Common myeloid progenitor, CD34-positive (primary cell): ENCODE measurements around the gene NSMCE3. TPM values are rescaled to one million over a fixed set of nuclear protein-coding genes. Genes with fewer than 3 reads are reported as not detected.

Experiments used
- CTCF ChIA-PET: fragments of 350-600 bp; sonication (Branson Sonifier 250); formaldehyde crosslinking; loops from one replicate; lab custom pipeline; 2021; ENCODE audit warnings: antibody characterized with exemption; lab: Charles Lee
- POLR2A ChIA-PET: fragments of 350-600 bp; sonication (Branson Sonifier 250); formaldehyde crosslinking; loops from one replicate; lab custom pipeline; 2021; ENCODE audit warnings: antibody characterized with exemption; lab: Charles Lee
- DNase-seq, 3 donors: peaks; one replicate each; pipeline versions ENCODE4 v3.0.0 to v3.0.0-alpha.2; 2013
- H3K27ac ChIP-seq, 2 experiments: 1 replicate in 1 of 2; 2 replicates in 1 of 2; pipeline ENCODE4 v1.7.0; 2013; ENCODE audit warnings: inconsistent platforms in 2 of 2, low read length in 2 of 2, mild to moderate bottlenecking in 2 of 2, low read depth in 1 of 2, moderate library complexity in 1 of 2; ENCODE audit not compliant: severe bottlenecking in 2 of 2, insufficient read depth in 1 of 2, poor library complexity in 1 of 2
- H3K27me3 ChIP-seq, 5 experiments: replicated peaks in 2 of 5; 1 replicate in 3 of 5; 2 replicates in 2 of 5; pipeline versions ENCODE4 v1.6.1 to v1.7.0; 2013; ENCODE audit warnings: low read length in 4 of 5, mild to moderate bottlenecking in 2 of 5, moderate library complexity in 2 of 5, inconsistent platforms in 1 of 5; ENCODE audit not compliant: insufficient read depth in 5 of 5, control insufficient read depth in 4 of 5
- H3K36me3 ChIP-seq, 4 experiments: 1 replicate in 2 of 4; 2 replicates in 2 of 4; pipeline versions ENCODE4 v1.6.1 to v1.7.0; 2013; ENCODE audit warnings: low read length in 3 of 4, control low read depth in 1 of 4, mild to moderate bottlenecking in 1 of 4; ENCODE audit not compliant: control insufficient read depth in 4 of 4, insufficient read depth in 4 of 4
- H3K4me1 ChIP-seq, 4 experiments: 1 replicate in 3 of 4; 2 replicates in 1 of 4; pipeline versions ENCODE4 v1.6.1 to v1.7.1; 2013; ENCODE audit warnings: low read length in 3 of 4, mild to moderate bottlenecking in 3 of 4, control low read depth in 1 of 4, inconsistent platforms in 1 of 4, moderate library complexity in 1 of 4; ENCODE audit not compliant: control insufficient read depth in 4 of 4, insufficient read depth in 4 of 4; ENCODE audit errors: control extremely low read depth in 1 of 4
- H3K4me3 ChIP-seq, 7 experiments: 1 replicate in 4 of 7; 2 replicates in 3 of 7; pipeline versions ENCODE4 v1.5.1 to v1.7.0; 2013; ENCODE audit warnings: mild to moderate bottlenecking in 7 of 7, low read length in 6 of 7, moderate library complexity in 6 of 7, inconsistent platforms in 2 of 7, low read depth in 2 of 7, control low read depth in 1 of 7; ENCODE audit not compliant: insufficient read depth in 4 of 7, control insufficient read depth in 1 of 7; ENCODE audit errors: extremely low read depth in 1 of 7
- H3K9me3 ChIP-seq, 5 experiments: 1 replicate in 4 of 5; 2 replicates in 1 of 5; pipeline versions ENCODE4 v1.6.1 to v1.7.1; 2013; ENCODE audit warnings: low read length in 4 of 5, mild to moderate bottlenecking in 2 of 5, inconsistent platforms in 1 of 5, low read depth in 1 of 5, moderate library complexity in 1 of 5; ENCODE audit not compliant: control insufficient read depth in 4 of 5, insufficient read depth in 2 of 5; ENCODE audit errors: control extremely low read depth in 1 of 5
- WGBS: methylation state at CpG from one replicate; pipeline ENCODE4 v1.1.5; 2013; ENCODE audit not compliant: insufficient coverage; 5-methylcytosine and 5-hydroxymethylcytosine counted together
- polyA plus RNA-seq: library from polyadenylated mRNA; unstranded; fragments of 120-200 nt; gene quantifications from one replicate; pipeline ENCODE4 v1.2.1, GENCODE V29; 2013

The NSMCE3 gene
- polyA plus RNA-seq = 9.7 TPM

GRCh38 chr15:29269485-29270168 is at the start of gene NSMCE3:
NSMCE3 (minus strand) TSS chr15:29269822; CDS start chr15:29269705, 117 bp downstream.
- CTCF ChIA-PET = no interaction called here
- POLR2A ChIA-PET = no interaction called here
- DNase-seq = peak; percentile 89 to 95 (median 95)
- Histone ChIP-seq H3K27me3 (peaks cover 0 to 3% (median 0%) of the 10 kb centered on the region in 5 experiments), H3K27ac (peak within 1 kb of the TSS; percentile 59 to 88), H3K4me3 (peak within 1 kb of the TSS; percentile 79 to 98 (median 86)), H3K36me3 (no peaks in the 10 kb centered on the region), H3K9me3 (no peaks in the 10 kb centered on the region), H3K4me1 (peaks cover 5 to 28% (median 14%) of the 10 kb centered on the region in 4 experiments)
- WGBS = under 1% methylated on average over 64 of the region's 68 CpGs

DNA sequence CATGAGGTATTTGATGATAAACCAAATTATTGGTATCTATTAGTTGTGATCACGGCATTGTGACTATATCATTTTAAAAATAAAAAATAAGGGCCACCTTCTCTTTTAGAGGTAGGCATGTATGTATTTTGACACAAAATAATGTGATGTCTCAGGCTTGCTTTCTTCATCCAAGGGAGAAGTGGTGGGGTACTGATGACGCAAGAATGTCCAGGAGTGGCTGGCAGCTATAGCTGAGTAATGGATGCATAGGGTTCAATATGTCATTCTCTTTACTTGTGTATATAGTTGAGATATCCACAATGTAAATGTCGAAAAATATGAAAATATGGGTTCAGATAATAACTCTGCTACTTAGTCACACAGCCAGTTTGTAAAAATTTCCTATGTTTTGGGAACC is 46.8 kb upstream of the NSMCE3 start:
- H3K27me3 ChIP-seq = peaks cover 0 to 3% (median 0%) of the 10 kb centered on the region in 5 experiments
- no peak overlapping the region for H3K27ac ChIP-seq
- no peak for DNase-seq
- ChIA-PET POLR2A (no interaction called here), CTCF (no interaction called here)
- no peak overlapping the region for H3K4me3 ChIP-seq
- H3K4me1 ChIP-seq = no peaks in the 10 kb centered on the region
- peaks cover 0 to 4% (median 0%) of the 10 kb centered on the region in 5 experiments for H3K9me3 ChIP-seq
- H3K36me3 ChIP-seq = no peaks in the 10 kb centered on the region
- 100% methylated on average over 1 of the region's 3 CpGs for WGBS

DNA sequence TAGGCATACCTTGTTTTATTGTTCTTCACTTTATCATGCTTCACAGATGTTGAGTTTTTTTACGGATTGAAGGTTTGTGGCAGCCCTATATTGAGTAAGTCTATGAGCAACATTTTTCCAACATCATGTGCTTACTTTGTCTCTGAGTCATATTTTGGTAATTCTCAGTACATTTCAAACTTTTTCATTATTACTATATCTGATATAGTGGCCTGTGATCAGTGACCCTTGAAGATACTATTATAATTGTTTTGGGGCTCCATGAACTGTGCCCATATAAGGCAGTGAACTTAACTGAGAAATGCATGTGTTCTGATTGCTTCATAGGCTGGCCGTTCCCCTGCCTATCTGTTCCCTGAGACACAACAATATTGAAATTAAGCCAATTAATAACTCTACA is 42.8 kb upstream of the NSMCE3 start:
- DNase-seq = no peak
- ChIA-PET CTCF (no interaction called here), POLR2A (no interaction called here)
- Histone ChIP-seq H3K9me3 (no peaks in the 10 kb centered on the region), H3K36me3 (no peaks in the 10 kb centered on the region), H3K4me3 (no peak overlapping the region), H3K4me1 (no peaks in the 10 kb centered on the region), H3K27me3 (no peaks in the 10 kb centered on the region), H3K27ac (no peak overlapping the region)
- WGBS = no CpG with 5 or more reads among the region's 2 CpGs

- ChIA-PET POLR2A (no interaction called here), CTCF (no interaction called here)
- Histone ChIP-seq H3K4me1 (no peaks in the 10 kb centered on the region), H3K27me3 (no peaks in the 10 kb centered on the region), H3K9me3 (no peaks in the 10 kb centered on the region), H3K27ac (no peak overlapping the region), H3K36me3 (no peaks in the 10 kb centered on the region), H3K4me3 (no peak overlapping the region)
- DNase-seq = no peak
These were observed 42.1 kb upstream of the NSMCE3 start for GRCh38 chr15:29311696-29312095.

- Histone ChIP-seq H3K9me3 (no peaks in the 10 kb centered on the region), H3K4me1 (no peaks in the 10 kb centered on the region), H3K27ac (no peak overlapping the region), H3K4me3 (no peak overlapping the region), H3K27me3 (peaks cover 0 to 6% (median 0%) of the 10 kb centered on the region in 5 experiments), H3K36me3 (no peaks in the 10 kb centered on the region)
- POLR2A ChIA-PET = no interaction called here
- CTCF ChIA-PET = no interaction called here
- 76% methylated on average over 5 of the region's 5 CpGs for WGBS
- no peak for DNase-seq
These were observed 39.5 kb upstream of the NSMCE3 start for GRCh38 chr15:29309139-29309538.

DNA sequence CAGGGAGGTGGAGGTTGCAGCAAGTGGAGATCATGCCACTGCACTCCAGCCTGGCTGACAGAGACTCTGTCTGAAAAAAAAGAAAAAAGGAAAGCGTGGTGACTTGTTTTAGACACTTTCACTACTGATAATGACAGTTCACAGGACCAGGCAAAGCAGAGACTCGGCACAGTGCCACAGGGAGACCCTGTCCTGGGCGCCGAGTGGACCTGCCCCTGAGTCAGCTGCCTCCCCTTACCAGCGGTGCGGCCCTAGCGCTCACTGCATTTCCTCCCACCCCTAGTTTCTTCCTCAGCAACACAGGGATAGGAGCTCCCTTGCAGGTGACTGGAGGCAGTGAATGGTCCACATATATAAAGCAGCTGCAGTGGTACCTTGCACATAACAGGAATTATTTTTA is 38.7 kb upstream of the NSMCE3 start:
- CTCF ChIA-PET = no interaction called here
- 98% methylated on average over 6 of the region's 7 CpGs for WGBS
- H3K4me1 ChIP-seq = no peaks in the 10 kb centered on the region
- H3K4me3 ChIP-seq = no peak overlapping the region
- no peak for DNase-seq
- no peaks in the 10 kb centered on the region for H3K9me3 ChIP-seq
- no peak overlapping the region for H3K27ac ChIP-seq
- no peaks in the 10 kb centered on the region for H3K36me3 ChIP-seq
- POLR2A ChIA-PET = no interaction called here
- peaks cover 0 to 6% (median 0%) of the 10 kb centered on the region in 5 experiments for H3K27me3 ChIP-seq

DNA sequence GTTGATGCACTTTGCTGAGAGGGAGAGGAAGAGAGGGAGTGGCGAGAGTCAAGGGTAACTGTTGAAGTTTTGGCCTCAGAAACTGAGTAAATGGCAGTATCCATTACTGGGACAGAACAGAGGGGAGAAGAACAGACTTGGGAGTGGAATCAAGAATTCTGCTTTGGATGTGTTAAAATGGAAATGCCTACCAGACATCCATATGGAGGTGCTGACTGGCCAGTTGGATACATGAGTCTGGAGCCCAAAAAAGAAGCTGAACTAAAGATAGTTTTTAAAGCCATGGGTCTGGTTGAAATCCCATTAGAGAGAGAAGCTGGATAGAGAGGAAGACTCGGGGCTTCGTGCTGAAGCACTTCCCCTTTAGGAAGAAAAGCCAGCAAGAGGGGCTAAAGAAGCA is 35.9 kb upstream of the NSMCE3 start:
- POLR2A ChIA-PET = no interaction called here

More for the DNA sequence above, 35.9 kb upstream of the NSMCE3 start:
- CTCF ChIA-PET = no interaction called here
- 48% methylated on average over 3 of the region's 3 CpGs for WGBS
- no peaks in the 10 kb centered on the region for H3K36me3 ChIP-seq
- H3K4me3 ChIP-seq = no peak overlapping the region
- H3K4me1 ChIP-seq = no peaks in the 10 kb centered on the region
- H3K9me3 ChIP-seq = no peaks in the 10 kb centered on the region
- H3K27ac ChIP-seq = no peak overlapping the region
- no peak for DNase-seq
- peaks cover 0 to 6% (median 0%) of the 10 kb centered on the region in 5 experiments for H3K27me3 ChIP-seq
